SIG-M5 (cell line): ENCODE data around the gene PRRC2A.
"Not testable (repeated sequence)": the region's sequence is repeated elsewhere in the genome, so short reads cannot be mapped to it uniquely, and the experiment has no call there.

Experiments
- DNase-seq: peaks from one replicate; lab custom pipeline; 2025; lab: John Stamatoyannopoulos, UW

PRRC2A gene

DNA sequence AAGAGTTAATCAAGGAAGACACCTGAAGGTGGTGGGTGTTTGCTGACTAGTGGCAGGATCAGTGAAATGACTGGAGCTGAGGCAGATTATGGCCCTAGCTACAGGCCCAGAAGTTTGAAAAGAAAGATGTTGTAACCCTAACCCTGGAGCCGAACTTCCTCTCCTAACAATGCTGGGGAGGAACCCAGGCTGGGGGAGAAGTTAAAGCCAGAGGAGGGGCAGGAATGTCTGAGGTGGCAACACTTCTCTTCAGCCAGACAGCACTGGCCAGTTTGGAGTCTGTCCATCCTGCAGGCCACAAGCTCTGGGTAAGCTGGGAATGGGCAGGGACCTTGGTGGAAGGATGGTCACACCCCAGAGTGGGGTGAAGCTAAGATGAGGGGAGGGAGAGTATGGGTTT is 34.5 kb upstream of the PRRC2A start, which contains the start of gene LST1:
Gene LST1, plus strand, starts transcription at position 270 of the 400 bp plus-strand sequence. CDS start 1,023 bp downstream, outside the sequence.
- DNase-seq, result peak; percentile 60

DNA sequence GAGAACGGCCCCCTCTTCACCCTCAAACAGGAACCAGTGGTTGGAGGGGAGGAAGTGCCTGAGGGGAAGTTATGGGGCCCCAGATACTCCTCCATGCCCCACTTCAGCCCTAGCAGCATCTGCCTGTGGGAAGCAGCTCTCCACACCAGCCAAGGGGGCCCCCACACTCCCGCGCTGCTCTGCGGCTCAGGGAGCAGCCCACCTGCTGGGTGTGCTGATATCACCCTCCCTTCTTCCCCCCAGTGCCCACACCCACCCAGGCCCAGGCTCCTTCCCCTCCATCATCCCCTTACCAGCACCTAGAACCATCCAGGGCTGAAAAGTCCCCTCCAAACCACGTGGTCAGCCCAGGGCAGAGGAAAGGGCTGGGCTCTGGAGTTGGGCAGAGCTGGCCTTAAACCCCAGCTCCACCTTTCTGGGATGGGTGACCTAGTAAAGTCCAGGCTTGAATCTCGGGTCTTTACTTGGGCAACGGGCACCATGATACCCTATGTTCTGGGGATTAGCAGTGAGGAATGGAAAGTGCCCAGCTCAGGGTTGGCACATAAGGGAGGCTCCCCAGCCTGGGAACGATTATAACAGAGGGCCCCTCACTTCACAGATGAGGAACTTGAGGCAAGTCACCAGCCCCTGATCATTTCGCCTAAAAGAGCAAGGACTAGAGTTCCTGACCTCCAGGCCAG is 33.8 kb upstream of the PRRC2A start:
- DNase-seq, result peak; percentile 71

DNA sequence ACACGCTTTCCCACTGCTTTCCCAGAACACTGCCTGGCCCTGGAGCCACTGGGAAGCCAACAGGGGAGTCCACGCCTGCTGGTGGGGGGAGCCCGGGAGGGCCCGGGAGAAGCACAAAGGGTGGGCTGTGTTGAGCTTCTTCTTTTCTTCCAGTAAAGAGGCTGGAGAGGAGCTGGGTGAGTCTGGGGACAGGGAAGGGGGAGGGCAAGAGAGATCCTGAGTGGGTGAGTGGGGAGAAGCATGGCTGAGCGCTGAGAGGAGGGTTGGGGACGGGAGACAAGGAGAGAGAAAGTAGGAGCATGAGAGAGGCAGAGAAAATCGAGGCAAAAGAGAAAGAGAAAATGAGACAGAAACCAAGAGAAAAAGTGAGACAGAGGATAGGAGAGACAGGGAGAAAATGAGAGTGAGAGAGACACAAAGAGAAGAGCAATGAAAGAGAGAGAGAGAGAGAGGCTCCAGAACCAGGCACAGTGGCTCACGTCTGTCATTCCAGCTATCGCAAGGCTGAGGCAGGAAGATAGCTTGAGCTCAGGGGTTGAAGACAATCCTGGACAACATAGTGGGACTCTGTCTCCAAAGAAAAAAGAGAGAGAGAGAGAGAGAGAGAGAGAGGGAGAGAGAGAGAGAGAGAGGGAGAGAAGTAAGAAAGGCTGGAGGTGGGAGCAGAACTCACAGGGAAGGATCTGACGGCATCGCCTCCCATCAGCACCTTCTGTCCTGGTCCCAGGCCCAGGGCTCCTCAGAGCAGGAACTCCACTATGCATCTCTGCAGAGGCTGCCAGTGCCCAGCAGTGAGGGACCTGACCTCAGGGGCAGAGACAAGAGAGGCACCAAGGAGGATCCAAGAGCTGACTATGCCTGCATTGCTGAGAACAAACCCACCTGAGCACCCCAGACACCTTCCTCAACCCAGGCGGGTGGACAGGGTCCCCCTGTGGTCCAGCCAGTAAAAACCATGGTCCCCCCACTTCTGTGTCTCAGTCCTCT is 32.4 kb upstream of the PRRC2A start:
- DNase-seq, result no peak

DNA sequence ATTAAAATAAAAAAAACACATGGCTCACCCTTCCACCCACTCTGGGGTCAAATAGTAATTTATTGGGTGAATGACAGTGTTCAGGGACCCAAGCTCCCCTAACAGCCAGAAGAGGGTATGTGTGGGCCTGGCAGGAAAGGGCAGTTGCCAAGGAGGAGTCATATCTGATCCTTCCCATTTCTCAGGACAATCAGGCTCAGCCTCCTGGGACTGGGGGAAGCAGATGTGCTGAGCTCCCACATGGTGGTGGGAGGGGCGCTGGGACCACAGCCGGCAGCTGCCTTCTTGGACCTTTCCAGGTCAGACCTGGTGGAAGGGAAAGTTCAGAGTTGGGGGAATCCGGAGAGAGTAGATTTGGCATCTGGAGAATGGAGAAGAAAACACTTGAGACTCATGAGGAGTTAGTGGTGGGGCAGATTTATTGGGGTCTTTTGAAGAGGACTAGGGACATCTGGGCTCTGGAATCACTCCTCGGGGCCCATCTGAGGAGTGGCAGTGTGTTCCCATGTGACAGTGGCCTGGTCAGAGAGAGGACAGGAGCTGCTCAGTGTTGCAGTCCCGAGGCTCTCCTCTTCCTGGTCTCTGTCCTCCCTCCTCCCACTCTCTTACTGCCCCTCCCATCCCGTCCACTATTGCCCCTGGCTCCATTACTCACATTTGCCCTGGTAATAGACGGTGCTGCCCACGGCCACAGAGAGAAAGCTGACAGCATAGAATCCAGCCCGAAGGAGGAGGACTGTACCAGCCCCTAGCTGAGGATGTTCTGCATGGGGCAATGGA is 31.5 kb upstream of the PRRC2A start:
- no peak for DNase-seq

DNA sequence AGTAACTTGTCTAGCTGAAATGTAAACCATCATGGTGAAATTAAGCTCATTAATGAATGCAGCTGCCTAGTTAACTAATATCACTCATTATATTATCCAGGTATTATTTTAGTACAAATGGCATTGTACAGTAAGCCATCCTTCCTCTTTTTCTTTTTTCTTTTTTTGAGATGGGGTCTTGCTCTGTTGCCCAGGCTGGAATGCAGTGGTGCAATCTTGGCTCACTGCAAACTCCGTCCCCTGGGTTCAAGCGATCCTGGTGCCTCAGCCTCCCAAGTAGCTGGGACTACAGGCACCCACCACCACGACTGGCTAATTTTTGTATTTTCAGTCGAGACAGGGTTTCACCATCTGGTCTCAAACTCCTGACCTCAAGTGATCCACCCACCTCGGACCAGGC is 29.8 kb upstream of the PRRC2A start:
- DNase-seq, result not testable (repeated sequence)

DNA sequence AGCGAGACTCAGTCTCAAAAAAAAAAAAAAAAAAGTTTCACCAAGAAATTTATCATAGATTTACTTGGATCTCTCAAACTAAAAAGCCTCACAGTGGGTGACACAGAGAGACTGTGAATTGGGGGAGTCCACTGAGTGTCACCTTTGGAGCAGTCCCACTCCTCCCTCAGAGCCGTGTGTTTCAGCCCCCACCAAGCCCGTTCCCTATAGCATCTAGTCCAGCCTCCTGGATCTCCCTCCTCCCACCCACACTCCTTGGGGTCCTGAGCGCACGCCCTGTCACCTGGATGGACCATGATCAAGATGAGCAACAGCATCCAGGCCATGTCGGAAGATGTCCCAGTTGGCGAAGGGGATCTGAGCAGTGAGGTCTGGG is 28.1 kb upstream of the PRRC2A start:
- no peak for DNase-seq

DNA sequence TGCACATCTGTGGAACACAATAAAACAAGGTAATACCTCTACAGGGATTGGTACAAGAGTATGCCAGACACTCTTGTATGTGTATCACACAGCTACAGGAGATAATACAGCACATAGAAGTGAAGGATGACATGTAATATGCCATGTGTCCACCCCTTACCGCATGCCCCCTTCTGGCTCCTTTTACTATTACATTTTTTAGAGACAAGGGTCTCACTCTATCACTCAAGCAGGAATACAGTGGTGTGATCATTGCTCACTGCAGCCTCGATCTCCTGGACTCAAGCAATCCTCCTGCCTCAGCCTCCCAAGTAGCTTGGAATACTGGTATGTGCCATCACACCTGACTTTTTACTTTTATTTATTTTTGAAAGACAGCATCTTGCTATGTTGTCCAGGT is 23.5 kb upstream of the PRRC2A start:
- no peak for DNase-seq

DNA sequence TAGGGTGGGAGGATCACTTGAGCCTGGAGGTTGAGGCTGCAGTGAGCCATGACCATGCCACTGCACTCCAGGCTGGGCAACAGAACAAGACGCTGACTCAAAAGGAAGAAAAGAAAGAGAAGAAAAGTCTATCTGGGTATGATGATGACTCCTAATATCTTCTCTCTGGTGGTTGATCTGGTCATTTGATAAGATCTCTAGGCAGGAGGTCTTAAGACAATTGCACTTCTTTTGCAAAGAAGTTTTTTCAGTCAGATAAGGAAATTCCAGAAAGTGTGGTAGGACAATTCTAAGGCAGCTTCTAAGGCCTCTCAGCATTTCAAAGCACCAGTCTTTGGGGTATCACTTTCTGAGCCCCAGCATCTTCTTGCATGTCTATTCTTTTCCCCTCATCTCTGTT is 13.2 kb upstream of the PRRC2A start:
- no peak for DNase-seq

DNA sequence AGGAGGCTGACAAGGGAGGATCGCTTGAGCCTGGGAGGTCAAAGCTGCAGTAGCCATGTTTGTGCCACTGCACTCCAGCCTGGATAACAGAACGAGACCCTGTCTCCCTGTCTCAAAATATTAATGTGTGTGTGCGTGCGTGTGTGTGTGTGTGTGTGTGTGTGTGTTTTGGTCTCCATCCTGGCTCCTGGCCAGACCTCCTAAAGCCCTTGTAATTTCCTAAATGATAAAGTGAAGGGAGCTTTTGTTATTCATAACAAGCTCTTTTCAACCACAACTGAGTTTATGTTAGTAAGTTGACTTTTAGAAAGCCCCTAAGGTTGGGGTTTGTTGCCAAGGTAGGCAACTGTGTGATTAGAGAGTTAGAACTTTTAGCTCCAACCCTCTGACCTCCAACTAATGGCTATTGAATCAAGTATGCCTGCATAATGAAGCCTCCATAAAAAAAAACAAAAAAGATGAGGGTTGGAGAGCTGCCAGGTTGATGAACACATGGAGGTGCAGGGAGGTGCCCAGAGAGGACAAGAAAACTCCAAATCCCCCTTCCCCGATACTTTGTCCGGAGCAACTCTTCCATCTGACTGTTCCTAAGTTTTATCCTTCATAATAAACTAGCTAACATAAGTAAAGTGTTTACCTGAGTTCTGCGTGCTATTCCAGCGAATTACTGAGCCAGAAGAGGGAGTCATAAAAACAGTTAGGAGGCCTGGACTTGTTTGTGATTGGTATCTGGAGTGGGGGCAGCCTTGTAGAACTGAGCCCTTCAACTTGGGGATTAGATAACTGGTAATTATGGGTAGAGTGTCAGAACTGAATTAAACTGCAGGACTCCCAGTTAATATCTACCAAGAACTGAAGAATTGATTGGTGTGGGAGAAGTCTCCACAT is 10.8 kb upstream of the PRRC2A start:
- DNase-seq, result no peak

DNA sequence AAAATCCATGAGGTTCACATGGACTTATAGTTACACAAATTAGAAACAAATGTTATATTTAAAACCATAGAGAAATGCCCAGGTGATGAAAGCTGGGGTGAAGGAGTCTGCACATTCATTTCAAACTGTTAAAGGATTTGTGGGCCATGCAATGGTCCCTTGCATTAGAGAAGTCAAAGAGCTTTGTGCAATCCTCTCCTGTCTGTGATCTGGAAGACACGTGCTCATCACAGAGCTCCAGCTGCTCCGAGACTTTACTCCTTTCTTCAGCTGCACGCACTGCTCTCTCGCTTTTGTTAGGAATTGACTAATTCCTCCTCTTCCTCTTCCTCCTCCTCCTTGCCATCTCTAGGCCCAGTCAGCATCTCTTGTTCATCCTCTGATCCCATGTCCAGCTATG is 9.5 kb upstream of the PRRC2A start:
- DNase-seq, result no peak

DNA sequence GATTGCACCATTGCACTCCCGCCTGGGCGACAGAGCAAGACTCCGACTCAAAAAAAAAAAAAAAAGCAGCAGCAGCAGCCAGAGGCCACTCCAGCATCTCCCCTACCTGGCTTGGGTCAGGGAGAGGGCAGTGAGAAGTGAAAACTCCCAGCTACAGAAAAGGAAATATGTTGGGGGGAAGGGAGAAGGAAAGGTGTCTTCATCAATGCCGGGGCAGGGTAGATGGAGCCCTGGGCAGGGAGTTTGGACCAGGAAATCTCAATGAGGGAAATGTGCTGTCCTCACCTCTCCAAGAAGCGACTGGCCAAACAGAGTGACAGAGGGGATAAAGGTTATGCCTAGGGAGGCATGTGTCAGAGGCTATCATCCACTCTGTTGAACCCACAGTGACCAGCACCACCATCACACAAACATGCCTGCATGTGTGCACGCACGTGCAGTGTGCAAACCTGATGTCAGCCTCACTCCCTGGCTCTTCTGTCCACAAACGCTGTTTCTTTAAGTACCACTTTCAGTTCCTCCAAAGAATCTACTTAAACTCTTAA is 6.4 kb upstream of the PRRC2A start:
- DNase-seq, result peak; percentile 28

DNA sequence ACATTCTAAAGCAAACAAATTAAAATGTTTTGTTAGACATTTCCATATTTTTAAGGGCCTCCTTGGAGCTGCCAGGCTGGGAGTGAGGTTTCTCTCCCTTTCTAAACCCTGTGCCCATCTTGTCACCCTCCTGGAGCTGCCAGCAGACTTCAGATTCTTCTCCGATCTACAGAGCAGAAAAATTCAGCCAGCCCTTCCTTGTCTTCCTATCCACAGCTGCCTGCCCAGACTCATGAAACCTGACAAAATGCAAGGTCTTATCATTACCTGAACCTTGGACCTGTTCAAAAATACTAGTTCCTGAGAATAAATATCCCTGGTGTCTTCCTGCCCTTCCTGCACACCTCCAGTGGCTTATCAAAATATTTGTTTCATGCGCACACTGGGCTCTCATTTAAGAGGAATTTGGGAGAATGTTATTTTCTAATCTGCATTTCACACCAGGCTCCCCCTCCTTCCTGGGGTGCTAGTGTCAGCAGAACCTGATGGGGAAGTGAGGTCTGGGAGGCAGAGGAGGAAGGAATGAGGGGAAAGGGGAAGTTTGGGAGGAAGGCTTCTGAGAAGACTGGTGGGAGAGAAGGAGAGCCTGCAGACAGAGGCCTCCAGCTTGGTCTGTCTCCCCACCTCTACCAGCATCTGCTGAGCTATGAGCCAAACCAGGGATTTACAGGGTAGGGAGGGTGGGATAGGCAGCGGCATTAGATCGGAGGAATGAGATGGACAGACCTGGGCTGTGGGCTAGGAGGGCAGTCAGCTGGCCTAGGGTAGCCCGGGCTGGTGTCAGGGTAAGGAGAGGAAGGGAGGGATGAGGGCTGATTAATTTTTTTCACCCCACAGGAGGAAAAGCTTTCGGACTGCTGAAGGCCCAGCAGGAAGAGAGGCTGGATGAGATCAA is 5.6 kb upstream of the PRRC2A start, which contains the start of gene AIF1:
Gene AIF1, plus strand, starts transcription at position 551 of the 895 bp plus-strand sequence. Its CDS starts 96 bp downstream, at position 647.
- DNase-seq, result no peak

DNA sequence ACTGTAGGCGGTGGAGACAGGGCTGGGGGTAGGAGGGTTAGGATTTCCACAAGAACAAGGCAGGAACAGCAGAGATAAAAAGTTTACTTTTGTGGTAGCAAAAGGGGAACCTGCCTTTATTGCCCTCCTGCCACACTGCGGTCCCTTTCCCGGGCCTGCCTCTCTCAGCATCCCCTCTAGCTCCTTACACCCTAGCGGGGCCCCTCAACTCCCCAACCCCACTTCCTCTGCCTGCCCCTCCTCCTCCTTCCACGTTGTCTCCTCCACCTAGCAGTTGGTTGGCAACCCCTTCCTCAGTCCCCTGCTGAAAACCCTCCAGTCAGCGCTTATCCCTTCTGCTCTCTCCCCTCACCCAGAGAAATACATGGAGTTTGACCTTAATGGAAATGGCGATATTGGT is 4.8 kb upstream of the PRRC2A start:
- DNase-seq, result peak; percentile 45

DNA sequence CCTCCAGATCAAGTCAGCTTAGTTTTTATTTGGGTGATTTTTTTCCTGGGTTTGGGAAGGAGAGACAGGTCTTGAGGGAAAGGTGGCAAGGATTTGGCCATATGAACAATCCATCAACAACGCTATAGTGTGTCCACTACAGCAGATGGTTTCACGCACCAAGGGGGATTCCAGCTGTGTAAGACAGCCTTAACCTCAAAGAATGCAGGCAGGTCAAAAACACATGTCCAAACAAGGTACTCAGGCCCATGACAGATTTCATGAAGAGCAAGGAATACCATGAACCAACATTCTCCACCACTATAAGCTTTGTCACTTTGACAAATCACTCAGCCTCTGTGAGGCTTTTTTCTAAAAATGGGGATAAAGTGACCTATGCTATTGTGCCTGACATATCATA is 3.5 kb upstream of the PRRC2A start:
- no peak for DNase-seq

DNA sequence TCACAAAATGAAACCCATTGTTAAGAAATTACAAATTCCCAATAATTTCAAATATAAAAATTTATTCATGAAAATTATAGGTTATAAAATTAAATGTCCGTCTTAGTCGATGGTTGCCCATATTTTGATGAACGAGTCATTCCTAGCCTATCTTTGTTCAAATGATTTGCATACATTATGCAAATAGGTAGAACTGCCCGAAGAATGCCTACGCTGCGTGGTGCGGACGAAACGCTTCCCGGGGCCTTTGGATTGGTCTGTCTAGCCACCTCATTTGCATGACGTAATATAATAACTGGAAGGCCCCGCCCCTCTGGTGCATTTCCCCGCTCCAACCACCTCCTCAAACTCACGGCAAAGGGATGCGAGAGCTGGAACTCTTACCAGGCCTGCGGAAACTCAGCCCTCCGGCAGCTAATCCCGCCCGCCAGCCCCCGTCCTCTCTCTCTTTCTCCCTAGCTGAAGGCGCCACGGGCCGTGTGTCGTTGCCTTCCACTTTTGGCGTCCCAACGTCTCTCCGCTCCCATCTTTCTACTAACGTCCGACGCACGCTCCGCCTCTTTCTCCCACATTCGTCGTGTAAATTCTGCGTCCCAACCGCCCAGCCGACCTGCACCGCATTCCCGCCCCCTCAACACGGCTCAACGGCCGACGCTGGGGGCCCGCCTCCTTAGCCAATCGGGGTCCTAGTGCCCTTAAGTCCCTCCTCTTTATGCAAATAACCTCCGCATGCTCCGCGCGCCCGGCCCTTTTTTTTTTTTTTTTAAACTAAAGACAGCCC is 520 bp upstream of the PRRC2A start:
- peak; percentile 95 for DNase-seq

DNA sequence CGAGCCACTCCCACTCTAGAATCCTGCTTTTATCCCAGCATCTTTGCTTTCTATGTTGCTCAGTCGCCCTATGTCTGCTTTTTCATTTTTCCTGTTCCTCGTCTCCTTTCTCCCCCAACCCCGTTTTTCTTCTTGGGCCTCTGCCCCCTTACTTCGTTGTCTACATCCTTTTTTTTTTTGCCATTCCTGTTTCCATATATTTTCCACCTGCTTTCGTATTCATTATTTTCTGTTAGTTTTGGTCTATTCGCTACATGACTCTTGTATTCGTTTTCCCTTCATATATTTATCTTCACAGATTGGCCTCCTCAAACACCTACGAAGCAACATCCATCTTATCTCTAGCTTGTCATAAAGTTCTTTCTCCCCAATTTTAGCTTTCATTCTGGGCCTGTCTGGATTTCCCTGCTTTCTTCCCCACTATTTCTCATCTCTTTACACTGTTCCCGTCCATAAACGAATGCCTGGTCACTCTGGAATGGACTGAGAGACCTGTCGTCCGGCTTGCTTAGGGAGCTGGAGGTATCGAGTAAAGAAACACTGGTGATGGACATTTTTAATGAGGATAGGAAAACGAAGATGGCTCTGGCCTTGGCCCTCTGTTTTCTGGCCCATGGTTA is 915 bp downstream of the PRRC2A start:
- DNase-seq, result no peak

DNA sequence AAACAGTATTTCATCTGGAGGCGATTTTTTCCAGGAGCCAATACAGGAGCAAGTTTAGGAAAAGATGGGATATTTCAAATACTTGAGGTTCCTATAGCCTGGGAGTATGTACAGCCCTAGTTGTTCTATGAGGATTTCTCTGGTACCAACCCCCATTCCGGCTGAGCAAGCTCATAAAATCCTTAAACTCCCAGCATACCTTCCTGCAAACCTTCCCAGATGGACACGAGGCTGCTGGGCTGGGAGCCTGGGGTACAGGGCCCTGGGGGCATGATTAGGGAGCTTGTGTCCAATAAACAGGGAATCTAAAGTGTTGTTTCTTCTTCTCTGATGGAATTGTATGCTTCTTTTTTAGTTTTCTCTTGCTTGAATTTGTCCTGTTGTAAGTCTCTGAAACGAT is 1.5 kb downstream of the PRRC2A start:
- no peak for DNase-seq

DNA sequence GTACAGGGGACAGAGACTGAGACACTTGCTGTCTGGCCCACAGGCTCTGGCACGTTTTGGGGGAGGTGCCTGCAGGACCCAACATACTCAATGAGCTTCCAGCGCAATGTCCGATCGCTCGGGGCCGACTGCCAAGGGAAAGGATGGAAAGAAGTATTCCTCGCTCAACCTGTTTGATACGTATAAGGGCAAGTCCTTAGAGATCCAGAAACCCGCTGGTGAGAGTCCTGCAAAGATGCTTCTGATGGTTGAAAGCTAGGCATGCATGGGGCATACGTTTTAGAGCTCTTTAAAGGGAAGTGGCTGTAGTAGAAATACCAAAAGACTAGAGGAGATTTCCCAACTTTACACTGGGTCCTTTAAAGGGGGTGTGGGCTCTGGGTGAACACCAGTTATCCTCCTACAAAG is 2.2 kb downstream of the PRRC2A start:
- peak; percentile 23 for DNase-seq

DNA sequence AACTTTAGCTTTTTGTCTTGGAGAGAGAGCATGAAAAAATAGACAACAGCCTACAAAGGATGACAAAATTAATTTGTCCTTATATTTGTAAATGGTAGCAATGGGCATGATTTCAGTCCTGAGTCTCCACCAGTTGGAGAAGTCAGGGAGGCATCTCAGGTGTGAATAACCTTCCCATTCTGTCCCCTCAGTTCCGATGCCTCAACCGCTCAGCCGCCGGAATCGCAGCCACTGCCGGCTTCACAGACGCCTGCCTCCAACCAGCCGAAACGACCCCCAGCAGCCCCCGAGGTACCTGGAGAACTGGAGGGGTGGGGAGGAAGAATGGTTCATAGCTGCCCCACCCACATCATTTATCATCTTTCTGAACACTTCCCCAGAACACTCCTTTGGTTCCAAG is 3.6 kb downstream of the PRRC2A start:
- DNase-seq, result no peak
